DND-41 (cell line): ENCODE data around the gene PPP1R14C.

ENCODE experiments used
- CTCF ChIP-seq: IDR thresholded peaks from 2 replicates; pipeline ENCODE4 v1.5.1; 2012; ENCODE audit warnings: borderline replicate concordance, low read length, moderate library complexity, mild to moderate bottlenecking; ENCODE audit not compliant: poor library complexity, severe bottlenecking; ENCODE audit errors: extremely low read depth
- EZH2 ChIP-seq: IDR thresholded peaks from 3 replicates; pipeline ENCODE4 v1.6.1; 2012; ENCODE audit warnings: borderline replicate concordance, low read depth, mild to moderate bottlenecking, moderate library complexity, low read length, inconsistent platforms; ENCODE audit not compliant: severe bottlenecking

- TF ChIP-seq CTCF (no peak), EZH2 (no peak)
Measured at GRCh38 chr6:150203378-150203777, 60.5 kb downstream of the PPP1R14C start.
